ENCODE data around the gene ARHGEF12.

The ARHGEF12 gene

GRCh38 chr11:120302001-120302805 is 34.0 kb upstream of the ARHGEF12 start:
- Histone ChIP-seq H3K4me1 (ENCODE audit: control insufficient read depth in 2 of 2, insufficient read depth in 2 of 2, low read length in 2 of 2) (peaks cover 20 to 36% of the 10 kb centered on the region in 2 donors), H3K36me3 (ENCODE audit: control insufficient read depth in 2 of 2, insufficient read depth in 2 of 2, low read length in 2 of 2) (no peaks in the 10 kb centered on the region), H3K27me3 (ENCODE audit: control insufficient read depth in 2 of 2, insufficient read depth in 2 of 2, low read length in 2 of 2) (no peaks in the 10 kb centered on the region), H3K27ac (ENCODE audit: low read depth in 2 of 2, low read length in 2 of 2) (peak overlapping the region; percentile 55 to 68), H3K9me3 (ENCODE audit: control insufficient read depth in 2 of 2, low read length in 2 of 2) (no peaks in the 10 kb centered on the region), H3K9ac (ENCODE audit: low read depth in 1 of 2, low read length in 2 of 2) (peak overlapping the region in 1 of 2 donors; percentile 40), H3K4me3 (ENCODE audit: low read length in 2 of 2) (peak overlapping the region in 1 of 2 donors; percentile 13)

GRCh38 chr11:120303004-120303637 is 33.1 kb upstream of the ARHGEF12 start:
- H3K9me3 ChIP-seq (ENCODE audit: control insufficient read depth in 2 of 2, low read length in 2 of 2) = no peaks in the 10 kb centered on the region
- no peaks in the 10 kb centered on the region for H3K27me3 ChIP-seq (ENCODE audit: control insufficient read depth in 2 of 2, insufficient read depth in 2 of 2, low read length in 2 of 2)
- H3K4me1 ChIP-seq (ENCODE audit: control insufficient read depth in 2 of 2, insufficient read depth in 2 of 2, low read length in 2 of 2) = peaks cover 20 to 36% of the 10 kb centered on the region in 2 donors
- no peak overlapping the region for H3K4me3 ChIP-seq (ENCODE audit: low read length in 2 of 2)
- peak overlapping the region; percentile 55 to 68 for H3K27ac ChIP-seq (ENCODE audit: low read depth in 2 of 2, low read length in 2 of 2)
- no peaks in the 10 kb centered on the region for H3K36me3 ChIP-seq (ENCODE audit: control insufficient read depth in 2 of 2, insufficient read depth in 2 of 2, low read length in 2 of 2)
- H3K9ac ChIP-seq (ENCODE audit: low read depth in 1 of 2, low read length in 2 of 2) = no peak overlapping the region

- Histone ChIP-seq H3K4me3 (ENCODE audit: low read length in 2 of 2) (no peak overlapping the region), H3K4me1 (ENCODE audit: control insufficient read depth in 2 of 2, insufficient read depth in 2 of 2, low read length in 2 of 2) (peaks cover 20 to 36% of the 10 kb centered on the region in 2 donors), H3K9me3 (ENCODE audit: control insufficient read depth in 2 of 2, low read length in 2 of 2) (no peaks in the 10 kb centered on the region), H3K36me3 (ENCODE audit: control insufficient read depth in 2 of 2, insufficient read depth in 2 of 2, low read length in 2 of 2) (no peaks in the 10 kb centered on the region), H3K27ac (ENCODE audit: low read depth in 2 of 2, low read length in 2 of 2) (peak overlapping the region in 1 of 2 donors; percentile 20), H3K9ac (ENCODE audit: low read depth in 1 of 2, low read length in 2 of 2) (no peak overlapping the region), H3K27me3 (ENCODE audit: control insufficient read depth in 2 of 2, insufficient read depth in 2 of 2, low read length in 2 of 2) (no peaks in the 10 kb centered on the region)
These were observed 31.7 kb upstream of the ARHGEF12 start for GRCh38 chr11:120304526-120304925.

GRCh38 chr11:120305286-120305685 is 30.9 kb upstream of the ARHGEF12 start:
- no peaks in the 10 kb centered on the region for H3K9me3 ChIP-seq (ENCODE audit: control insufficient read depth in 2 of 2, low read length in 2 of 2)
- H3K36me3 ChIP-seq (ENCODE audit: control insufficient read depth in 2 of 2, insufficient read depth in 2 of 2, low read length in 2 of 2) = no peaks in the 10 kb centered on the region
- H3K4me1 ChIP-seq (ENCODE audit: control insufficient read depth in 2 of 2, insufficient read depth in 2 of 2, low read length in 2 of 2) = peaks cover 20 to 34% of the 10 kb centered on the region in 2 donors
- H3K4me3 ChIP-seq (ENCODE audit: low read length in 2 of 2) = no peak overlapping the region
- H3K27me3 ChIP-seq (ENCODE audit: control insufficient read depth in 2 of 2, insufficient read depth in 2 of 2, low read length in 2 of 2) = no peaks in the 10 kb centered on the region
- no peak overlapping the region for H3K9ac ChIP-seq (ENCODE audit: low read depth in 1 of 2, low read length in 2 of 2)
- H3K27ac ChIP-seq (ENCODE audit: low read depth in 2 of 2, low read length in 2 of 2) = peak overlapping the region in 1 of 2 donors; percentile 34

GRCh38 chr11:120306519-120307242 is 29.5 kb upstream of the ARHGEF12 start:
- H3K36me3 ChIP-seq (ENCODE audit: control insufficient read depth in 2 of 2, insufficient read depth in 2 of 2, low read length in 2 of 2) = no peaks in the 10 kb centered on the region
- H3K9ac ChIP-seq (ENCODE audit: low read depth in 1 of 2, low read length in 2 of 2) = no peak overlapping the region
- H3K27ac ChIP-seq (ENCODE audit: low read depth in 2 of 2, low read length in 2 of 2) = no peak overlapping the region
- H3K27me3 ChIP-seq (ENCODE audit: control insufficient read depth in 2 of 2, insufficient read depth in 2 of 2, low read length in 2 of 2) = no peaks in the 10 kb centered on the region
- H3K4me3 ChIP-seq (ENCODE audit: low read length in 2 of 2) = no peak overlapping the region
- H3K4me1 ChIP-seq (ENCODE audit: control insufficient read depth in 2 of 2, insufficient read depth in 2 of 2, low read length in 2 of 2) = peaks cover 26 to 43% of the 10 kb centered on the region in 2 donors
- H3K9me3 ChIP-seq (ENCODE audit: control insufficient read depth in 2 of 2, low read length in 2 of 2) = no peaks in the 10 kb centered on the region

- H3K27ac ChIP-seq (ENCODE audit: low read depth in 2 of 2, low read length in 2 of 2) = no peak overlapping the region
- no peaks in the 10 kb centered on the region for H3K27me3 ChIP-seq (ENCODE audit: control insufficient read depth in 2 of 2, insufficient read depth in 2 of 2, low read length in 2 of 2)
- H3K4me3 ChIP-seq (ENCODE audit: low read length in 2 of 2) = no peak overlapping the region
- H3K9me3 ChIP-seq (ENCODE audit: control insufficient read depth in 2 of 2, low read length in 2 of 2) = no peaks in the 10 kb centered on the region
- peaks cover 19 to 37% of the 10 kb centered on the region in 2 donors for H3K4me1 ChIP-seq (ENCODE audit: control insufficient read depth in 2 of 2, insufficient read depth in 2 of 2, low read length in 2 of 2)
- no peaks in the 10 kb centered on the region for H3K36me3 ChIP-seq (ENCODE audit: control insufficient read depth in 2 of 2, insufficient read depth in 2 of 2, low read length in 2 of 2)
- no peak overlapping the region for H3K9ac ChIP-seq (ENCODE audit: low read depth in 1 of 2, low read length in 2 of 2)
These were observed 28.7 kb upstream of the ARHGEF12 start for GRCh38 chr11:120307476-120307875.

- Histone ChIP-seq H3K9me3 (ENCODE audit: control insufficient read depth in 2 of 2, low read length in 2 of 2) (no peaks in the 10 kb centered on the region), H3K27ac (ENCODE audit: low read depth in 2 of 2, low read length in 2 of 2) (no peak overlapping the region), H3K36me3 (ENCODE audit: control insufficient read depth in 2 of 2, insufficient read depth in 2 of 2, low read length in 2 of 2) (no peaks in the 10 kb centered on the region), H3K9ac (ENCODE audit: low read depth in 1 of 2, low read length in 2 of 2) (no peak overlapping the region), H3K4me1 (ENCODE audit: control insufficient read depth in 2 of 2, insufficient read depth in 2 of 2, low read length in 2 of 2) (peaks cover 13 to 32% of the 10 kb centered on the region in 2 donors), H3K27me3 (ENCODE audit: control insufficient read depth in 2 of 2, insufficient read depth in 2 of 2, low read length in 2 of 2) (no peaks in the 10 kb centered on the region), H3K4me3 (ENCODE audit: low read length in 2 of 2) (no peak overlapping the region)
These were observed 28.1 kb upstream of the ARHGEF12 start for GRCh38 chr11:120308081-120308480.

- Histone ChIP-seq H3K27ac (ENCODE audit: low read depth in 2 of 2, low read length in 2 of 2) (no peak overlapping the region), H3K27me3 (ENCODE audit: control insufficient read depth in 2 of 2, insufficient read depth in 2 of 2, low read length in 2 of 2) (no peaks in the 10 kb centered on the region), H3K4me1 (ENCODE audit: control insufficient read depth in 2 of 2, insufficient read depth in 2 of 2, low read length in 2 of 2) (peaks cover 8 to 21% of the 10 kb centered on the region in 2 donors), H3K9me3 (ENCODE audit: control insufficient read depth in 2 of 2, low read length in 2 of 2) (no peaks in the 10 kb centered on the region), H3K4me3 (ENCODE audit: low read length in 2 of 2) (no peak overlapping the region), H3K9ac (ENCODE audit: low read depth in 1 of 2, low read length in 2 of 2) (no peak overlapping the region), H3K36me3 (ENCODE audit: control insufficient read depth in 2 of 2, insufficient read depth in 2 of 2, low read length in 2 of 2) (no peaks in the 10 kb centered on the region)
These were observed 25.3 kb upstream of the ARHGEF12 start for GRCh38 chr11:120310870-120311269.

- peaks cover 21 to 28% of the 10 kb centered on the region in 2 donors for H3K4me1 ChIP-seq (ENCODE audit: control insufficient read depth in 2 of 2, insufficient read depth in 2 of 2, low read length in 2 of 2)
- no peaks in the 10 kb centered on the region for H3K27me3 ChIP-seq (ENCODE audit: control insufficient read depth in 2 of 2, insufficient read depth in 2 of 2, low read length in 2 of 2)
- no peak overlapping the region for H3K27ac ChIP-seq (ENCODE audit: low read depth in 2 of 2, low read length in 2 of 2)
- no peak overlapping the region for H3K9ac ChIP-seq (ENCODE audit: low read depth in 1 of 2, low read length in 2 of 2)
- no peak overlapping the region for H3K4me3 ChIP-seq (ENCODE audit: low read length in 2 of 2)
- H3K9me3 ChIP-seq (ENCODE audit: control insufficient read depth in 2 of 2, low read length in 2 of 2) = no peaks in the 10 kb centered on the region
- no peaks in the 10 kb centered on the region for H3K36me3 ChIP-seq (ENCODE audit: control insufficient read depth in 2 of 2, insufficient read depth in 2 of 2, low read length in 2 of 2)
These were observed 21.4 kb upstream of the ARHGEF12 start for GRCh38 chr11:120314861-120315260.
